Measurements from ENCODE around the gene ETV1. TPM values are rescaled to one million over a fixed set of nuclear protein-coding genes. Genes with fewer than 3 reads are reported as not detected.

The ETV1 gene
- total RNA-seq, 2 experiments from 2014 or later: not detected

DNA sequence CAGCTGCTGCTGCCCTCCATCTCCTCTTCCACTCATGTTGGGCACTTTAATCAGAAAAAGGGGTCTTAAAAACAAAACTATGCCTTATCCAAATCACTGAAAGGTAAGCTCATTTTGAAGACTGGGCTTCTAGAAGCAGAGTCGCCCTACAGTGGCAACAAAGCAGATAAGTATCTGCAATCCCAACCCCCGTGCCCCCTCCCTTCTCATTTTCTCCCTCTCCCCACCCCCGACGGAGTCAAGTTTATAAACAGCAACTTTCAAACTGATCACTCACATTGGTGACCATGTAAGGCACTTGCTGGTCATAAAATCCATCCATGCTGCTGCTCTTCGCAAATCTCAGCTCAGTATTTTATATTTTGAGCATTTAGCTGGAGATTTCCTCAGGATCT is 738 bp downstream of the ETV1 start:
- Histone ChIP-seq H3K4me3 (ENCODE audit: low read length) (peak overlapping the region; percentile 56), H3K27me3 (ENCODE audit: control insufficient read depth in 1 of 2, insufficient read depth in 2 of 2, low read length in 2 of 2) (peaks cover 23 to 32% of the 10 kb centered on the region in 2 experiments), H3K9me3 (ENCODE audit: control insufficient read depth in 1 of 2, insufficient read depth in 1 of 2, low read length in 2 of 2) (peaks cover 0 to 4% of the 10 kb centered on the region in 2 experiments), H3K36me3 (ENCODE audit: insufficient read depth, low read length) (no peaks in the 10 kb centered on the region), H3K4me1 (ENCODE audit: insufficient read depth, low read length) (peaks cover 34% of the 10 kb centered on the region), H3K27ac (ENCODE audit: low read depth in 1 of 2, low read length in 2 of 2) (no peak overlapping the region)
- Mint-ChIP-seq H3K27me3 (peaks cover 32% of the 10 kb centered on the region), H3K27ac (no peak overlapping the region), H3K36me3 (ENCODE audit: low read depth) (no peaks in the 10 kb centered on the region), H3K4me1 (ENCODE audit: low read depth) (no peaks in the 10 kb centered on the region), H3K4me3 (no peak overlapping the region), H3K9me3 (no peaks in the 10 kb centered on the region)
- ChIA-PET POLR2A (no interaction called here), CTCF (interaction anchor here (0.7 kb wide), 1 partner anchor 9 kb away, joined by 3 read pairs; no protein-coding TSS in a partner anchor)
- ATAC-seq (ENCODE audit: poor library complexity): no peak
- no peak for DNase-seq
- intact Hi-C loops (cut with DNase I, micrococcal nuclease): no loop called here
- TF ChIP-seq, protein P1, sequence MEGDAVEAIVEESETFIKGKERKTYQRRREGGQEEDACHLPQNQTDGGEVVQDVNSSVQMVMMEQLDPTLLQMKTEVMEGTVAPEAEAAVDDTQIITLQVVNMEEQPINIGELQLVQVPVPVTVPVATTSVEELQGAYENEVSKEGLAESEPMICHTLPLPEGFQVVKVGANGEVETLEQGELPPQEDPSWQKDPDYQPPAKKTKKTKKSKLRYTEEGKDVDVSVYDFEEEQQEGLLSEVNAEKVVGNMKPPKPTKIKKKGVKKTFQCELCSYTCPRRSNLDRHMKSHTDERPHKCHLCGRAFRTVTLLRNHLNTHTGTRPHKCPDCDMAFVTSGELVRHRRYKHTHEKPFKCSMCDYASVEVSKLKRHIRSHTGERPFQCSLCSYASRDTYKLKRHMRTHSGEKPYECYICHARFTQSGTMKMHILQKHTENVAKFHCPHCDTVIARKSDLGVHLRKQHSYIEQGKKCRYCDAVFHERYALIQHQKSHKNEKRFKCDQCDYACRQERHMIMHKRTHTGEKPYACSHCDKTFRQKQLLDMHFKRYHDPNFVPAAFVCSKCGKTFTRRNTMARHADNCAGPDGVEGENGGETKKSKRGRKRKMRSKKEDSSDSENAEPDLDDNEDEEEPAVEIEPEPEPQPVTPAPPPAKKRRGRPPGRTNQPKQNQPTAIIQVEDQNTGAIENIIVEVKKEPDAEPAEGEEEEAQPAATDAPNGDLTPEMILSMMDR (IDR thresholded peaks at IDR 0.05): no peak

- Mint-ChIP-seq H3K4me3 (no peak overlapping the region), H3K4me1 (ENCODE audit: low read depth) (no peaks in the 10 kb centered on the region), H3K36me3 (ENCODE audit: low read depth) (no peaks in the 10 kb centered on the region), H3K27me3 (peaks cover 32% of the 10 kb centered on the region), H3K9me3 (no peaks in the 10 kb centered on the region), H3K27ac (no peak overlapping the region)
- ChIA-PET POLR2A (no interaction called here), CTCF (no interaction called here)
- Histone ChIP-seq H3K4me1 (ENCODE audit: insufficient read depth, low read length) (peaks cover 34% of the 10 kb centered on the region), H3K9me3 (ENCODE audit: control insufficient read depth in 1 of 2, insufficient read depth in 1 of 2, low read length in 2 of 2) (peaks cover 0 to 4% of the 10 kb centered on the region in 2 experiments), H3K27me3 (ENCODE audit: control insufficient read depth in 1 of 2, insufficient read depth in 2 of 2, low read length in 2 of 2) (peaks cover 23 to 32% of the 10 kb centered on the region in 2 experiments), H3K4me3 (ENCODE audit: low read length) (no peak overlapping the region), H3K27ac (ENCODE audit: low read depth in 1 of 2, low read length in 2 of 2) (no peak overlapping the region), H3K36me3 (ENCODE audit: insufficient read depth, low read length) (no peaks in the 10 kb centered on the region)
- TF ChIP-seq, protein P1 (IDR thresholded peaks at IDR 0.05): no peak
- DNase-seq: no peak
- intact Hi-C loops (cut with DNase I, micrococcal nuclease): no loop called here
- no peak for ATAC-seq (ENCODE audit: poor library complexity)
Observed at GRCh38 chr7:13988065-13988464, 1.4 kb downstream of the ETV1 start.

GRCh38 chr7:13987395-13987794 is 2.1 kb downstream of the ETV1 start:
- no peaks in the 10 kb centered on the region for H3K9me3 Mint-ChIP-seq
- Histone ChIP-seq H3K27ac (ENCODE audit: low read depth in 1 of 2, low read length in 2 of 2) (no peak overlapping the region), H3K4me1 (ENCODE audit: insufficient read depth, low read length) (peaks cover 34% of the 10 kb centered on the region), H3K9me3 (ENCODE audit: control insufficient read depth in 1 of 2, insufficient read depth in 1 of 2, low read length in 2 of 2) (peaks cover 0 to 4% of the 10 kb centered on the region in 2 experiments), H3K36me3 (ENCODE audit: insufficient read depth, low read length) (no peaks in the 10 kb centered on the region), H3K27me3 (ENCODE audit: control insufficient read depth in 1 of 2, insufficient read depth in 2 of 2, low read length in 2 of 2) (peaks cover 23 to 32% of the 10 kb centered on the region in 2 experiments), H3K4me3 (ENCODE audit: low read length) (no peak overlapping the region)
- no peak for DNase-seq
- ChIA-PET CTCF (no interaction called here), POLR2A (no interaction called here)
- no peaks in the 10 kb centered on the region for H3K36me3 Mint-ChIP-seq (ENCODE audit: low read depth)
- TF ChIP-seq, protein P1 (IDR thresholded peaks at IDR 0.05): no peak
- intact Hi-C loops (cut with DNase I, micrococcal nuclease): no loop called here
- H3K4me1 Mint-ChIP-seq (ENCODE audit: low read depth): no peaks in the 10 kb centered on the region
- no peak for ATAC-seq (ENCODE audit: poor library complexity)
- H3K27me3 Mint-ChIP-seq: peaks cover 37% of the 10 kb centered on the region
- H3K4me3 Mint-ChIP-seq: no peak overlapping the region
- H3K27ac Mint-ChIP-seq: no peak overlapping the region
